Hindlimb muscle (tissue), 1 donor: ENCODE results near the gene STUB1. TPM values are rescaled to one million over a fixed set of nuclear protein-coding genes. Genes with fewer than 3 reads are reported as not detected.

ENCODE experiments used
- DNase-seq: peaks from one replicate; pipeline ENCODE4 v3.0.0-alpha.2; 2013
- polyA plus RNA-seq: library from polyadenylated mRNA; unstranded; fragments of 120-200 nt; gene quantifications from one replicate; pipeline ENCODE4 v1.2.1, GENCODE V29; 2013; ENCODE audit not compliant: insufficient read length

Gene STUB1
- polyA plus RNA-seq, 1 donor: 94.0 TPM

DNA sequence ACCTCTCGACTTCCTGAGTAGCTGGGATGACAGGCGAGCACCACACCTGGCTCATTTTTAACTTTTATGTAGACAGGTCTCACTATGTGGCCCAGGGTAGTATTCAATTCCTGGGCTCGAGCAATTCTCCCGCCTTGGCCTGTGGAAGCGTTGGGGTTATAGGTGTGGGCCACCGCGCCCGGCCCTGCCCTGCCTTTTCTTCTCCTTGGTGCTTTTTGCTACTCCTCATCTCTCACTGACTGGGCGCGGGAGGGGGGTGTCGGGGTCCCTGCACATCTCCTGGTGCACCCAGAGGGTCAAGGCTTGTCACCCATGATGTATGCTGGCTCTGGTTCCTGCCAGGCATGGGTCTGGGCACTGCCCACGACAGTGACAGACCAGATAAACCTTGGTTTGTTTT, 35.7 kb upstream of the STUB1 start:
- DNase-seq: no peak

DNA sequence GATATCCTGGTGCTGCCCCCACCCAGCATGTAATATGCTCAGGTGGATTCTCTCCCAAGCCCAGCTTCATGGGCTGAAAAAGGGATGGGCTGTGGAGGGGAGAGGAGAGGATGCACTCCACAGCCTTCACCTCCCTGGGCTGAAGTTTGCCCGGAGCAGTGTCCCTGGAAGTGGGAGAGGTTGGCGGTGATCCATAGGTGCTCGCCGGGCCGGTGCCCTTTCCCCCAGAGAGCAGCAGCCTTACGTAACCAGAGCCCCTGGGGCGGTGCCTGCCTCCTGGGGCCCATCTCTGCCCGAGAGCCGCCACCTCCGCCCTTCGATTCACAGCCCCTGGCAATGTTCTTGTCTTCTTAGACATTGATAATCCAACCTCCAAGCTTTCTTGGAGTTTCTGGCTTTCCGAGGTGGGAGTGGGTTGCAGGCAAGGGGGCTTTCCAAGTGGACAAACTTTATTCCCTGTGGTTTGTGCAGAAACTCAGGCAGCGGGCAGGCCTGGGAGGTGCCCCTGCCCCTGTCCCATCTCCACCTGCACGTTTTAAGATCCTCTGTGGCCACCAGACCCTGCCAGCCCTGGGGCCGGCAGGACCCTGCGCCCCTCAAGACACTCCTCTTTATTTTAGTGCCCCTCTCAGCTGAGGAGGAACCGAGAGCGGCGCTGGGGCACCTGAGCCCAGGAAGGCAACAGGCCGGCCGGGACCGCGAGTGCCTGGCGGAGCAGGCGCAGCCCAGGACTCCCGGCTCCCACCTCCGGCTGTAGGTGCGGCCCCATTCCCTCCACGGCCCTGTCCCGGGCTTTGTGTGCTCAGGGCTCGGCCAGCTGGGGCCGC, 34.1 kb upstream of the STUB1 start:
- no peak for DNase-seq

DNA sequence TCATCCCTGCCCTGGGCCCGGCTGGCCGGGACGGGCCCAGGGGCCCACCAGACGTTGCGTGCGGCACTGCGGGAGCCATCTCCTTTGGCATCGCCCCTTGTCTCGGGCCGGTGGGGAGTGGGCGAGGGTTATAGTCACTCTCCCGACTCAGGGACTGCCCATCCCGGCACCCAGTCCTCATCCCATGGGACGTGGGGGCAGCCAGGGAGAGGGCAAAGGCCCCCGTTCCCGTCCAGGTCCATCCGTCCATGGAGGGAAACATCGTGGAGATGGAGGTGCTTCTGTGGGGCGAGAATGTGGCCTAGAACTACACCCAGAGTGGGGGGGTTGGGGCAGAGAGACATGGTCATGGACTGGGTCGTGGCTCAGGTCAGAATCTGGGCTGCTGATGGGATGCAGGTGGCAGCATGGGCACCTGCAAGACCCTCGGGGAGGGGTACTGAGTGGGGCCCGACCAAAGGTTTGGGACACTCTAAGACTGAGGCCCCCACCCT, 33.5 kb upstream of the STUB1 start:
- DNase-seq: no peak

DNA sequence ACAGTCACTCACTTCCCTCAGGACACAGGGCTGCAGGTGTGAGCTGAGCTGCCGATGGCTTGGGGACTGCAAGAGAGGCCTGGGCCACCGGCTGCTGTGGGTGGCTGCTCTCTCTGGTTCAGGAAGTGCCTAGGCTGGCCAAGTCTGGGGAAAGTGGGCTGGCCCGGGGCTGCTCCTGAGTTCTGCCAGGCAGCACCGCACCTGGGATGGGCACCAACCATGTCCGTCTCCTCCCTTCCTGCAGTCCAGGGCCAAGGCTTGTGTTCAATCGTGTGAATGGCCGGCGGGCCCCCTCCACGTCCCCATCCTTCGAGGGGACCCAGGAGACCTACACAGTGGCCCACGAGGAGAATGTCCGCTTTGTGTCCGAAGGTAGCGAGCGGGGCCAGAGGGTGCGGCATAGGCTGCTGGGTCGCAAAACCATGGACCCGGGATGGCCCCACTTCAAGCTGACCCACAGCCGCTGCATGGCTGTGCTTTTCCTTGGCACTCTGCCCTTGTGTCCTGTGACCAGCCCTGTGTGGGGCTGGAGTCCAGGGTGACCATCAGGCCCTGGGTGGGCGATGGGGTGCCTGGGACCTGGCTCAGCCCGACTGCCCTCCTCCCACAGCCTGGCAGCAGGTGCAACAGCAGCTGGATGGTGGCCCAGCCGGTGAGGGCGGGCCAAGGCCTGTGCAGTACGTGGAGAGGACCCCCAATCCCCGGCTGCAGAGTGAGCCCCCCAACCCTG, 32.9 kb upstream of the STUB1 start:
- no peak for DNase-seq

DNA sequence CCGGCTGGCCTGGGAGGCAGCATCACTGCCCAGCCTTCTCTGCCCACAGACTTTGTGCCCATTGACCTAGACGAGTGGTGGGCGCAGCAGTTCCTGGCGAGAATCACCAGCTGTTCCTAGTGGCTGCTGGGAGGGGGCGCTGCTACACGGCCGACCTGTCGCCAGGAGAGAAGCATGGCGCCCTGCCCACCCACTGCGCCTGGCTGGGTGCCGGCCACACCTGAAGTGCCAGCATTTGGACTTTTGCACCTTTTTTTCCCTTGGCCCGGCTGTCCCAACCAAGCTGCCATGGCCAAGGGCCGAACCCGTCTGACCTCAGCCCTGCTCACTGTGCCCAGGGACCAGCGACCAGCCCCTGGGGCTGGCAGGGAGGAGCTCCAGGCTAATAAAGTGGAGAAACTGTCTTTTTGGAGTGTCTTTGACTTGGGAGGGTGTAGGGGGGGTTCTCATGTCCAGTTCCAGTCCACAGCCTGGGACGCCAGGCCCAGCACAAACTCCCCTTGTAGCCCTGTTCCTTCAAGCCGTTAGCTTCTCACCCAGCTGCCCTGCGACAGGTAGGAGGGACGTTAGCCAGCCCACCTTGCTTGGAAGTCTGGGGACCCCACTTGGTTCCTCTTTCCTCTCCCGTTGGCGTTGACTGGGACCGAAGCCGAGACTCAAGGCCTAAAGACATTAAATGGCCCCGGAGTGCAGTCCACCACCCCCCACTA, 32.0 kb upstream of the STUB1 start:
- DNase-seq: no peak

DNA sequence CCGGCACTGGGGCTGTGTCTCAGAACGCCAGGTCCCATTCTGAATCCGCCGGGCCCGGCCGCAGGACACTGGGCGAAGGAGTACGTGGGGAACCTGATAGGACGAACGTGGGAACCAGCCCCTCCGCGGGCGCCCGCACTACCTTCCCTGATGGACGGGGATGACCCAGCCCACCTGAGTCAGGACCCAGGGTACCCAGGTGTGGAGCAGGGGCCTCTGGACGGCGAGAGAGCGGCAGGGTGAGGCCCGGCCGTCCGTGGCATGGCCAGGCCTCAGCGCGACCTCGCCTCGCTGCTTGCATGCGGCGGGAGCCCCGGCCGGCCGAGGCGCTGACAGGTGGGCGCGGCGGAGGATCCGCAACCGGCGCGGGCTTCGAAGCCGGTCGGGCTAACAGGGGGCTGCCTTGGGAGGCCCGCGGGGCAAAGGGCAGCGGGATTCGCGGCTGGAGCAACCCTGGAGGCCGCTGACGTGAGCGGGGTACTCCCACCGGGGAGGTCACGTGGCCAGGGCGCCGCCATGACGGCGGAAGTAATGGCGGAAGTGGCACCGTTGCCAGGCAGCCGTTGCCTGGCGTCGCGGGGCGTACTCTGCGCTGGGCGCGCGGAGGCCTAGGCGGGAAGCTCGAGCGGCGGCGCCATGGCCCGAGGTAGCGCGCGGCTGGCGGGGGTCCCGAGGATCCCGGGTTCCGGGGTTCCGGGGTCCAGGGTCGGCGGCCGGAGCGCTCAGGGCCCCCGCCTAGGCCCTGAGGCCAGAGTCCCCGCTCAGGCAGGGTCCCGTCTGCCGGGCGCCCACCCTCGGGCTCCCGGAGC, 31.2 kb upstream of the STUB1 start, which contains the start of gene WDR90:
Gene WDR90 (plus strand): TSS at position 585 of the 809 bp plus-strand sequence. CDS start 52 bp downstream, at position 637.
- peak; percentile 92 for DNase-seq

DNA sequence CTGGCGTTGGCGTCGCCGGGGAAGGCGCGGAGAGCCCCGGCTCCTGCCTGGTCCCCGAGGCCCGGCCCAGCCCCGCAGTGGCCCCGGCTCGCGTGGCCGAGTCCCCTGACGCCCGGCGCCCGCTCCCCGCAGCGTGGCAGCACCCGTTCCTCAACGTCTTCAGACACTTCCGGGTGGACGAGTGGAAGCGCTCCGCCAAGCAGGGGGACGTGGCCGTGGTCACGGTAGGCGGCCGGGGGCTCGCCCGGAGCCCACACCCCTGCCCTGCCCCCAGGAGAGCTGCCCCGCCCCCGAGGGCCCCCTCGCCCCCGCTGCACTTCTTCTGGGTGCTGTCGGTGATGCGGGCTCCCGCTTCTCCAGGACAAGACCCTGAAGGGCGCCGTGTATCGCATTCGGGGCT, 30.6 kb upstream of the STUB1 start:
- no peak for DNase-seq

DNA sequence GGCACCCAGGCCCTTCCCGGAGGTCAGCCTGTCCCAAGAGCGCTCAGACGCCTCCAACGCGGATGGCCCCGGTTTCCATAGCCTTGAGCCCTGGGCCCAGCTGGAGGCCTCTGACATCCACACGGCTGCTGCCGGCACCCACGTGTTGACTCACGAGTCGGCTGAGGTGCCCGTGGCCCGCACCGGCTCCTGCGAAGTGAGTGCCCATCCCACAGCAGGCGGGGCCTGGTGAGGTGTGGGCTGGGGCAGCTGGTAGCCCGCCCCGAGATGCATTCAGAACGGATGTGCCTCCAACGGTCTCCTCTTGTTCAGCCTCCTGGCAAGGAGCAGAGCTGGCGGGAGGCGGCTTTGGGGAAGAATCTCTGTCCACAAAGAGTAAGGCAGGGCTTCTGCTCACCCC, 28.4 kb upstream of the STUB1 start:
- DNase-seq: no peak

DNA sequence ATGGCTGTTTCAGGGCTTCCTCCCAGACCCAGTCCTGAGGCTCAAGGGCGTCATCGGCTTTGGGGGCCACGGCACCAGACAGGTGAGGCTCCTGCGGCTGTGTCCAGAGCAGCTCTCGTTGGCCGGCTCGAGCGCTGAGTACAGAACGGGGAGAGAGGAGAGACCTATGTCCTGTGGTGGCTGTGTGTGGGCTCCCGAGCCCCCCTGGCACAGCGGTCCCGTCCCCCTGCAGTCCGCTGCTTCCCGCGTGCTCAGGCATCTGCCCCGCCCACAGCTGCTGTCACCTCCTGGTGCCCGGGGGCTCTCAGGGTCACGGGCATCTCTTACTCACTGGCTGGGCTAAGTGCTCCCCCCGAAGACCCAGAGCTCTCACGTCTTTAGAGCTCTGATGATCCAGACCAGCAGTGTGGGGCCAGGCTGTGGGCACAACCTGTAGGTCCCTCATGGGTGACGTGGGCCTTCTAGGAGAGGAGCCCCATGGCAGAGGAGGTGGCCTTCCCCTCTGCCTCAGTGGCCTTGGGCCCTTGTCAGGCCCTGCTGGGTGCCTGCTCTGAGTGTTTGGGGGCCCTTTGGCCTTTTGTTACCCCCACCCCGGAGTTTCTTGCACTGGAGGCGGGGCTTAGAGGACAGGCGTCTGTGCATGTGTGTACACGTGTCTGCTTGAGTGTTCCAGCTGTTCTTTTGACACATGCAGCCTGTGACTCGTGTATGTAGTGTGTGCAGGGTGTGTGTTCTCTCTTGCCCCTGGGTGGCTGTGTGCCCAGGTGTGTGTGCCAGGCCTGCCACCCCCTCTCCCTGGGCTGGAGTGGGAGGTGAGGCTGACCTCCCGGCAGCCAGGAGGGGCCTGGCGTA, 27.5 kb upstream of the STUB1 start:
- no peak for DNase-seq

DNA sequence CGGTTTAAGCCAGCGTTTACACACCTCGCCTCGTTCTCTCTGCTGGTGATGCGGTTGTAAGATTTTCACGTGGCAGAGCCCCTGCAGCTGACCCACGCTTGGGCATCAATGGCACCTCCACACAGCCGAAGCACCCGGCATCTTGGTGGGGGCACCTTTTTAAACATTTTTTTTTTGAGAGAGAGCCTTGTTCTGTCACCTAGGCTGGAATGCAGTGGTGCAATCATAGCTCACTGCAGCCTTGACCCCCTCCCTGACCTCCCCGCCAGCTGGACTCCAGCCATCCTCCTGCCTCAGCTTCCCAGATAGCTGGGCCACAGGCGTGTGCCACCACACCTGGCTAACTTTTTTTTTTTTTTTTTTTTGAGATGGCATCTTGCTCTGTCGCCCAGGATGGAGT, 26.2 kb upstream of the STUB1 start:
- no peak for DNase-seq

DNA sequence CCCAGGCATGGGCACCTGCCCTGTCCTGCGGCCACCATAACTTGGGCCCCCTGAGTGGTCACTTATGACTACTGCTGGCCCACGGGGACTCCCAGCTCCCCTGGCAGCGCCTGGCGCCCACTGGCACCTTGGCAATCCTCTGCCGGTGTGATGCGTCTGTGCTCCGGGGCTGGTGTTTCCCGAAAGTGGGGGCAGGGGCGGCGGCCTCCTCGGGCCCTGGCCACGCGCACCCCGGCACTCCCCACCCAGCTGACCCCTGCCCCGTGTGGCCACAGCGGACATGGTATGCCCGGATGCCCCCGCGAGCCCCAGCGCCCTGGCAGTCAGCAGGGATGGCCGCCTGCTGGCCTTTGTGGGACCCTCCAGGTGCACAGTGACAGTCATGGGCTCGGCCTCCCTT, 22.7 kb upstream of the STUB1 start:
- DNase-seq: no peak

DNA sequence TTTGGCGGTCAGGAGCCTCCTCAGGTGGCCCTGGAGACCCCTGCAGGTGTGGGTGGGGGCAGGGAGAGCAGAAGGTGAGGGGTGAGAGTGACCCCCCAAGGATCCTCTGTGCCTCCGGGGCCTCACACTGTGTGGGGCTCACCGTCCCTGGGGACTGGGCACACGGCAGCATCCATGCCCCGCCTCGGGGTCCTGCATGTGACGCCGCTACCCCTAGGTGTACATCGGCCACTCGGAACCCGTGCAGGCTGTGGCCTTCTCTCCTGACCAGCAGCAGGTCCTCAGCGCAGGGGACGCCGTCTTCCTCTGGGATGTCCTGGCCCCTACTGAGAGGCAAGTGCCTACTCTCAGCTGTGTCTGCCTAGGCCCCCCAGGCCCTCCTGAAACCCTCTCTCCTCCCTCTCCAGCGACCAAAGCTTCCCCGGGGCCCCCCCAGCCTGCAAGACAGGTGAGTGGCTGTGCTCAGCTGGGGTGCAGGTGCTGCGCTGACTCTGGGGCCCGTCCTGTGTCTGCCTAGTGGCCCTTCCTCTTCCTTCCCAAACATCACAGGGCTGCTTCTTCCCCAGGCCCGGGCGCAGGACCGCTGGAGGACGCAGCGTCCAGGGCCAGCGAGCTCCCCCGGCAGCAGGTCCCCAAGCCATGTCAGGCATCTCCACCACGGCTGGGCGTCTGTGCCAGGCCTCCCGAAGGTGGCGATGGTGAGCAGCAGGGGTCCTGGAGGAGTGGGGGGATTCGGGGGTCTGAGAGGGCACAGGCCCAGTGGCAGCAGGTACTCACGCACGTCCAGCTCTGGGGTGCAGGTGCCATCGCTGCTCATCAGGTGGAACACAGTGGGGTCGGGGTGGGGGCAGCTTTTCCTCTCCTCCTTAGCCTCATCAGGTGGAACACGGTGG, 21.3 kb upstream of the STUB1 start:
- no peak for DNase-seq

DNA sequence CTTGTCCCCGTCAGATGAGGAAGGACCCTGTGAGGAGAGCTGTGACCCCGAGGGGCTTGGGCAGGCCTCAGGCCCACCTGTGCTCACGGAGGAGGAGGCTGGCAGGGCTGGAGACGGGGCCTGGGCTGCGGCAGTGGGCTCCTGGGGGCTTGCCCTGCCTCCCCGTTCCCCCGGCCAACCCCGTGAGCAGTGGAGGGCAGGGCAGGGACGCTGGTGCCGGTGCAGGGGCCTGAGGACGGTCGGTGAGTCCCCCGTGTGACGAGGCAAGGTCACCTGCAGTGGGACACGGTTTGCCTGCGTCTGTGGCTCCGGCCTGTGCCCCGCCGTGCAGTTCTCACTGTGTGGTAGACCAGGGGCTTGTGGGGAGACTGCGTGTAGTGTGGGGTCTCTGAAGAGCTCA, 20.6 kb upstream of the STUB1 start:
- no peak for DNase-seq

DNA sequence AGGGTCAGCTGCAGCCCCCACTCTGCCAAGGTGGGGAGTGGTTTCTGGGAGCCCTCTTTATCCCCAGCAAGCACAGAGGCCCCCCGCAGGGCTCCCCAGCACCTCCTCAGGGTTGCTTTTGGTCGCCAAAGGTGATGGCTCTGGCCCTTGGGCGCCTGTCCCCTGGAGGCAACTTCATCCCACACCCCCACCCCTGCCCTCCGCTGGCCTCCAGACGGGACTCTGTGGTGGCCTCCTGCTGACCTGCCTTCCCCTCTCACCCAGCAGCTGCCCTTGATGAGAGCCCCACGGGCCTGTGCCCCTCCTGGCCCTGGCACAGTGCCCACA, 20.1 kb upstream of the STUB1 start:
- no peak for DNase-seq

DNA sequence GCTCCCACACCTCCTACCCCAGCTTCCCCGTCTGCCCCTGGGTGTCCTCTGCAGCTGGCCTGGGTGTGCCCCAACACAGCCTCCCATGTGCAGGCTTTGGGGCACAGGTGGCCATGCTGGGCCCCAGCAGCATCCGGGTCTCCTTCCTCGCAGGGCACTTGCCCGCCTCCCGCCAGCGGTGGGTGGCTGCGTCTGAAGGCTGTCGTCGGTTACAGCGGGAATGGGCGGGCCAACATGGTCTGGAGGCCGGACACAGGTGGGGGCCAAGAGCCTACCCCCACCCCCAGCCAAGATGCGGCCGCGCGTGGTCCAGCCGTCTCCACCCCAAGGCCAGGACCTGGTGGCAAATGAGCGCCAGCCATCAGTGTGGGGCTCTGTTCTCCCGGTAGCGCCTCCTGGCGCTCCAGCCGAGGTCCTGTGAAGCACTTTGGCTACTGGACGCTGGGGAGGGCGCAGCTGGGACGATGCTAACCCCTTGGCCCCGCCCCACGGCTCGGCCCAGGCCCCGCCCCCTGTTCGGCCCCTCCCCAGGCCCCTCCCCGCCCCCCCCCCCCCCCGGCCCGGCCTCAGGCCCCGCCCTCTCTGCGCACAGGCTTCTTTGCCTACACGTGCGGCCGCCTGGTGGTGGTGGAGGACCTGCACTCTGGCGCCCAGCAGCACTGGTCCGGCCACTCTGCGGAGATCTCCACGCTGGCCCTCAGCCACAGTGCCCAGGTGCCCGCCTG, 19.6 kb upstream of the STUB1 start:
- DNase-seq: peak; percentile 68

DNA sequence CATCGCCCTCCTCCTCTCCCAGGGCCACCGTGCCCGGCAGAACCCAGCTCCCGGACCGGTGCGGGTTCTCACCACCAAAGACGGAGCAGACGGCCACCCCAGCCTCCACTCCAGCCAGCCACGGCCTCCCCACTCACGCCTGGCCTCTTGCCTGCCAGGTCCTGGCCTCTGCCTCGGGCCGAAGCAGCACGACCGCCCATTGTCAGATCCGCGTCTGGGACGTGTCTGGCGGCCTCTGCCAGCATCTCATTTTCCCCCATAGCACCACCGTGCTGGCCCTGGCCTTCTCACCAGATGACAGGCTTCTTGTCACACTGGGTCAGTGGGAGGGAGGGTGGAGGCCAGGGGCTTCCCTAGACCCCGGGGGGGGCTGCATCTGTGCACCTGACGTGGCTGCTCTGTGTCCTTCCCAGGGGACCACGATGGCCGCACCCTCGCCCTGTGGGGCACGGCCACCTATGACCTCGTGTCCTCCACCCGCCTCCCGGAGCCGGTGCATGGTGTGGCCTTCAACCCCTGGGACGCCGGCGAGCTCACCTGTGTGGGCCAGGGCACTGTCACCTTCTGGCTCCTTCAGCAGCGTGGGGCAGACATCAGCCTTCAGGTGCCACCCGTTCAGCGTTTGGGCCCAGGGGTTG, 18.9 kb upstream of the STUB1 start:
- no peak for DNase-seq

DNA sequence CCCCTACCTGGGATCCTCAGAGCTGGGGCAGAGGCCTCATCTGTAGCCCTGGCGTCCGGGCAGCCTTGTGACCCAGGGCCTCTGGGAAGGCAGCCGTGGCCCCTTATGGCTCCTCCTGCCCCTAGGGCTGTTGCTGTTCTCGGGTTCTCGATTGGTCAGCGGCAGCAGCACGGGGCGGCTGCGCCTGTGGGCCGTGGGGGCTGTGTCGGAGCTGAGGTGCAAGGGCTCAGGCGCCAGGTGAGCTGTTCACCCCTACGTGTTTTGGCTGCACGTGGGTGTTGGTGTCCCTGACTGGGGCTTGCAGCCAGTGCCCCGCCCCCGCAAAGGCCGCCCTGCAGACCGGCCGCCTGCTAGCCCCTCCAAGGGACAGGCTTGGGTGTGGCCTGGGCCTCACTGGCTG, 18.1 kb upstream of the STUB1 start:
- DNase-seq: no peak

DNA sequence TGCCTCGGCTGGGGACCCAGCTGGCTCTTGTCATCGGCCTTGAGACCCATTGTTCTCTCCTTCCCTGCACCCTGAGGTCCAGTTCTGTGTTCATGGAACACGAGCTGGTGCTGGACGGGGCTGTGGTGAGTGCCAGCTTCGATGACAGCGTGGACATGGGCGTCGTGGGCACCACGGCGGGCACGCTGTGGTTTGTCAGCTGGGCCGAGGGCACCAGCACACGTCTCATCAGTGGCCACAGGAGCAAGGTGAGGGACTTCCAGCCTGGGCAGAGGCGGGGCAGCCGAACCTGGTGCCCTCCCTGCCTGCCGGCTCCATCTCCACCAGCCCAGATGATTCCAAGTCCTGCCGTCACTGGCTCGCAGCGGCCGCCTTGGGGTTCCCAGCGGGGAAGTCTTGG, 17.6 kb upstream of the STUB1 start:
- DNase-seq: no peak

DNA sequence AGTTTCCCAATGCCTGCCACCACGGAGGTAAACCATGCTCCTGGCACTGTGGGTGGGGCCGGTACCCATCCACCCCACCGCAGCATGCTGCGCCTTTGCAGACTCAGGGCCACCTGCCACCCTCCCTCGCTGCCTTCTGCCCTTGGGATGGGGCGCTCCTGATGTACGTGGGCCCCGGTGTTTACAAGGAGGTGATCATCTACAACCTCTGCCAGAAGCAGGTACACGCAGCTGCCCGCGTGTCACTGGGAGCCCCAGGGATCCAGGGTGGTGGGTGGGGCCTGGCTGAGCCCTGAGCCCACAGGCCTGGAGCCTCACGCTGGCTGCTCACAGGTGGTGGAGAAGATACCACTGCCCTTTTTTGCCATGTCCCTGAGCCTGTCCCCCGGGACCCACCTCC, 13.6 kb upstream of the STUB1 start:
- DNase-seq: no peak
